ENCODE measurements around the gene DSCAML1. TPM values are rescaled to one million over a fixed set of nuclear protein-coding genes. Genes with fewer than 3 reads are reported as not detected.

The DSCAML1 gene
- total RNA-seq, 1 donor from 2014 or later, result 0.89 TPM

- no peak for DNase-seq
Measured at GRCh38 chr11:117759305-117759704, 37.7 kb downstream of the DSCAML1 start.

- DNase-seq, result no peak
Measured at GRCh38 chr11:117754030-117754429, 43.0 kb downstream of the DSCAML1 start.

GRCh38 chr11:117752721-117753237 is 44.2 kb downstream of the DSCAML1 start:
- DNase-seq, result no peak

- no peak for DNase-seq
Measured at GRCh38 chr11:117752071-117752470, 44.9 kb downstream of the DSCAML1 start.

GRCh38 chr11:117750916-117751662 is 45.9 kb downstream of the DSCAML1 start:
- DNase-seq, result no peak

GRCh38 chr11:117750357-117750756 is 46.7 kb downstream of the DSCAML1 start:
- no peak for DNase-seq

- DNase-seq, result no peak
Measured at GRCh38 chr11:117749541-117749910, 47.5 kb downstream of the DSCAML1 start.

GRCh38 chr11:117748771-117749540 is 48.1 kb downstream of the DSCAML1 start:
- no peak for DNase-seq

GRCh38 chr11:117747892-117748291 is 49.1 kb downstream of the DSCAML1 start:
- no peak for DNase-seq

- no peak for DNase-seq
Measured at GRCh38 chr11:117745346-117745745, 51.7 kb downstream of the DSCAML1 start.

GRCh38 chr11:117744471-117745150 is 52.4 kb downstream of the DSCAML1 start:
- no peak for DNase-seq

GRCh38 chr11:117743121-117743815 is 53.7 kb downstream of the DSCAML1 start:
- DNase-seq, result no peak

GRCh38 chr11:117738246-117738957 is 58.6 kb downstream of the DSCAML1 start:
- no peak for DNase-seq

- DNase-seq, result no peak
Measured at GRCh38 chr11:117735350-117735977, 61.6 kb downstream of the DSCAML1 start.

GRCh38 chr11:117734601-117735024 is 62.4 kb downstream of the DSCAML1 start:
- DNase-seq, result no peak

- DNase-seq, result no peak
Measured at GRCh38 chr11:117733316-117733715, 63.7 kb downstream of the DSCAML1 start.

GRCh38 chr11:117731722-117732290 is 65.2 kb downstream of the DSCAML1 start:
- no peak for DNase-seq

- DNase-seq, result no peak
Measured at GRCh38 chr11:117730208-117730800, 66.7 kb downstream of the DSCAML1 start.

GRCh38 chr11:117725048-117725734 is 71.8 kb downstream of the DSCAML1 start:
- no peak for DNase-seq

GRCh38 chr11:117724621-117725020 is 72.4 kb downstream of the DSCAML1 start:
- no peak for DNase-seq

Measured in skin of body (tissue), 2 donors.